Muscle layer of duodenum (tissue), 2 donors: ENCODE measurements around the gene SVOPL.

Experiments
- H3K27ac ChIP-seq: one replicate; pipeline ENCODE4 v1.7.0; 2013; ENCODE audit warnings: mild to moderate bottlenecking, low read length
- H3K27me3 ChIP-seq: one replicate; pipeline ENCODE4 v1.7.0; 2013; ENCODE audit warnings: low read depth, mild to moderate bottlenecking, control low read depth, low read length
- H3K36me3 ChIP-seq, 2 donors: one replicate each; pipeline ENCODE4 v1.7.0; 2013; ENCODE audit warnings: low read length in 2 of 2, control low read depth in 1 of 2, mild to moderate bottlenecking in 1 of 2; ENCODE audit not compliant: insufficient read depth in 2 of 2, control insufficient read depth in 1 of 2
- H3K4me1 ChIP-seq, 2 donors: one replicate each; pipeline ENCODE4 v1.7.0; 2013; ENCODE audit warnings: low read length in 2 of 2, mild to moderate bottlenecking in 2 of 2, control low read depth in 1 of 2, moderate library complexity in 1 of 2; ENCODE audit not compliant: insufficient read depth in 2 of 2, control insufficient read depth in 1 of 2
- H3K4me3 ChIP-seq, 2 donors: one replicate each; pipeline ENCODE4 v1.7.0; 2013; ENCODE audit warnings: low read length in 2 of 2, low read depth in 1 of 2, mild to moderate bottlenecking in 1 of 2
- H3K9me3 ChIP-seq, 2 donors: one replicate each; pipeline ENCODE4 v1.7.0; 2013; ENCODE audit warnings: low read length in 2 of 2, control low read depth in 1 of 2, mild to moderate bottlenecking in 1 of 2; ENCODE audit not compliant: control insufficient read depth in 1 of 2
- donor health status: healthy.

SVOPL gene

GRCh38 chr7:138668946-138669345, 32.2 kb downstream of the SVOPL start:
- Histone ChIP-seq H3K4me3 (no peak overlapping the region), H3K27ac (no peak overlapping the region), H3K4me1 (peaks cover 0 to 6% of the 10 kb centered on the region in 2 donors), H3K36me3 (no peaks in the 10 kb centered on the region), H3K9me3 (no peaks in the 10 kb centered on the region), H3K27me3 (peaks cover 5% of the 10 kb centered on the region)

GRCh38 chr7:138668229-138668596, 32.9 kb downstream of the SVOPL start:
- peaks cover 5% of the 10 kb centered on the region for H3K27me3 ChIP-seq
- H3K27ac ChIP-seq = no peak overlapping the region
- H3K4me3 ChIP-seq = no peak overlapping the region
- H3K9me3 ChIP-seq = no peaks in the 10 kb centered on the region
- no peaks in the 10 kb centered on the region for H3K36me3 ChIP-seq
- H3K4me1 ChIP-seq = peaks cover 0 to 6% of the 10 kb centered on the region in 2 donors

GRCh38 chr7:138667535-138668228, 33.5 kb downstream of the SVOPL start:
- peaks cover 5% of the 10 kb centered on the region for H3K27me3 ChIP-seq
- H3K9me3 ChIP-seq = no peaks in the 10 kb centered on the region
- H3K27ac ChIP-seq = no peak overlapping the region
- peaks cover 0 to 6% of the 10 kb centered on the region in 2 donors for H3K4me1 ChIP-seq
- no peak overlapping the region for H3K4me3 ChIP-seq
- no peaks in the 10 kb centered on the region for H3K36me3 ChIP-seq

GRCh38 chr7:138666385-138666784, 34.8 kb downstream of the SVOPL start:
- Histone ChIP-seq H3K27me3 (peaks cover 5% of the 10 kb centered on the region), H3K36me3 (no peaks in the 10 kb centered on the region), H3K27ac (no peak overlapping the region), H3K9me3 (no peaks in the 10 kb centered on the region), H3K4me3 (no peak overlapping the region), H3K4me1 (peaks cover 0 to 6% of the 10 kb centered on the region in 2 donors)

GRCh38 chr7:138665669-138666140, 35.5 kb downstream of the SVOPL start:
- Histone ChIP-seq H3K9me3 (no peaks in the 10 kb centered on the region), H3K36me3 (no peaks in the 10 kb centered on the region), H3K4me3 (no peak overlapping the region), H3K4me1 (peaks cover 0 to 6% of the 10 kb centered on the region in 2 donors), H3K27me3 (peaks cover 5% of the 10 kb centered on the region), H3K27ac (no peak overlapping the region)

GRCh38 chr7:138665249-138665648, 35.9 kb downstream of the SVOPL start:
- Histone ChIP-seq H3K27ac (no peak overlapping the region), H3K4me1 (peaks cover 0 to 6% of the 10 kb centered on the region in 2 donors), H3K27me3 (peaks cover 5% of the 10 kb centered on the region), H3K4me3 (no peak overlapping the region), H3K9me3 (no peaks in the 10 kb centered on the region), H3K36me3 (no peaks in the 10 kb centered on the region)

- peaks cover 0 to 6% of the 10 kb centered on the region in 2 donors for H3K4me1 ChIP-seq
- peaks cover 5% of the 10 kb centered on the region for H3K27me3 ChIP-seq
- no peak overlapping the region for H3K27ac ChIP-seq
- no peaks in the 10 kb centered on the region for H3K9me3 ChIP-seq
- H3K4me3 ChIP-seq = peak overlapping the region; percentile 55 to 60
- no peaks in the 10 kb centered on the region for H3K36me3 ChIP-seq
These were observed 37.1 kb downstream of the SVOPL start for GRCh38 chr7:138663725-138664710.

- Histone ChIP-seq H3K36me3 (no peaks in the 10 kb centered on the region), H3K4me1 (peaks cover 0 to 6% of the 10 kb centered on the region in 2 donors), H3K27me3 (peaks cover 5% of the 10 kb centered on the region), H3K27ac (no peak overlapping the region), H3K9me3 (no peaks in the 10 kb centered on the region), H3K4me3 (no peak overlapping the region)
These were observed 38.2 kb downstream of the SVOPL start for GRCh38 chr7:138662991-138663320.

GRCh38 chr7:138662076-138662990, 38.8 kb downstream of the SVOPL start:
- Histone ChIP-seq H3K36me3 (no peaks in the 10 kb centered on the region), H3K4me3 (no peak overlapping the region), H3K4me1 (peaks cover 0 to 6% of the 10 kb centered on the region in 2 donors), H3K9me3 (no peaks in the 10 kb centered on the region), H3K27me3 (peaks cover 5% of the 10 kb centered on the region), H3K27ac (no peak overlapping the region)

- H3K4me1 ChIP-seq = peaks cover 0 to 6% of the 10 kb centered on the region in 2 donors
- no peaks in the 10 kb centered on the region for H3K9me3 ChIP-seq
- H3K27ac ChIP-seq = no peak overlapping the region
- peaks cover 4% of the 10 kb centered on the region for H3K27me3 ChIP-seq
- H3K4me3 ChIP-seq = no peak overlapping the region
- no peaks in the 10 kb centered on the region for H3K36me3 ChIP-seq
These were observed 40.0 kb downstream of the SVOPL start for GRCh38 chr7:138661069-138661635.
